ENCODE measurements around the gene RPL36A. TPM values are rescaled to one million over a fixed set of nuclear protein-coding genes. Genes with fewer than 3 reads are reported as not detected.
A peak's percentile ranks its signal among the peaks of the same experiment; 100 is the strongest.

Gene RPL36A
- total and polyA plus RNA-seq, 9 of the 15 experiments (the other 6 are each of a cell fraction or from before 2014, with no cell fraction given): 412 to 4,539 (median 3,209) TPM

DNA sequence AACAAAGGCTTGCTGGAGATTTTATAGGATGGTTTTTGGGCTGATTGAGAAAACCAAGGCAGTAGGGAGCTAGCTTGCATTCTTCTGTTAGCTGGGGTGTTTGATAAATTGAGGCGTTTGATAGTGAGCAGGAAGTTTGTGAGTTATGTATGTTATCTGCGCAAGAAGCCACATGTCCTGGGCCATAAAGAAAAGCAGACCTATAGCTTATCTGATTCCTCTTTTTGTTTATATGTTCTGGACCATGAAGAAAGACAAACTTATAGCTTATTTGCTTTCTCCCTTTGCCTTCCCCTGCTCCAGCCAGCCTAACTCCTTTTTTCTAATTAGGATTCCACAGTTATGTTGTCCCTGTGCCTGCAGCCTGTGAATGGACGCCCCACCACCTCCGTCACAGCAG, 26.4 kb downstream of the RPL36A start:
- intact Hi-C loops (cut with micrococcal nuclease): loop anchor here (5.0 kb wide), 2 partner anchors 45 to 180 kb away; no protein-coding TSS in a partner anchor
- 3% methylated on average over 4 of the region's 4 CpGs for WGBS (ENCODE audit: insufficient coverage, low coverage, missing lambda C conversion rate)
- TF ChIP-seq PTRF (tag; IDR thresholded peaks at IDR 0.05) (no peak), MEIS2 (IDR thresholded peaks at IDR 0.05; ENCODE audit: partially characterized antibody) (peak; percentile 27), CBFA2T3 (IDR thresholded peaks at IDR 0.05) (peak; percentile 31; the same call in 1 of the 2 replicates), SRSF9 (IDR thresholded peaks at IDR 0.05; ENCODE audit: borderline replicate concordance, low read depth, low read length) (no peak), NRF1 (conservative IDR thresholded peaks at IDR 0.05 in 1 of 2, IDR thresholded peaks at IDR 0.05 in 1 of 2) (peak; percentile 49 to 51; a peak in 3 of 4 replicates), ARID1B (IDR thresholded peaks at IDR 0.05) (peak; percentile 40; the same call in 1 of the 2 replicates)

More for the DNA sequence above, 26.4 kb downstream of the RPL36A start:
- no TSS peak for BruUV-seq (replicated peaks)
- H3K4me3 ChIP-seq: no peak overlapping the region
- peaks cover 8 to 17% of the 10 kb centered on the region in 2 experiments; a peak in 4 of 5 replicates for H3K4me1 ChIP-seq (replicated peaks in 1 of 2; ENCODE audit: control insufficient read depth in 2 of 2, insufficient read depth in 2 of 2, low read length in 2 of 2)
- POLR2A ChIA-PET: interaction anchor here (0.6 to 1.1 kb wide), 5 partner anchors 10 to 1556 kb away, joined by 3 to 4 read pairs (median 3); partner anchors contain the start of genes RPL36A and TIMM8A
- peak; percentile 38; the same call in 2 of the 3 replicates for ATAC-seq
- no peak for FAIRE-seq
- no peaks in the 10 kb centered on the region; the same call in 2 of the 3 replicates for H3K79me2 ChIP-seq (ENCODE audit: control insufficient read depth, insufficient read depth, low read length)
- H3K9ac ChIP-seq (ENCODE audit: insufficient read depth in 1 of 2, low read depth in 2 of 2, low read length in 2 of 2): no peak overlapping the region; a peak in 1 of 4 replicates
- no peak overlapping the region for H3K27ac ChIP-seq (ENCODE audit: extremely low read depth, low read depth, low read length)
- CTCF ChIA-PET (ENCODE audit: low intra/inter-chr PET ratio): no interaction called here
- H2AFZ ChIP-seq (ENCODE audit: low read depth, low read length): peak overlapping the region; percentile 65
- peak overlapping the region; percentile 32 for H3K4me2 ChIP-seq (ENCODE audit: insufficient read depth, low read length)
- no peaks in the 10 kb centered on the region; a peak in 1 of 5 replicates for H3K27me3 ChIP-seq (ENCODE audit: control insufficient read depth in 2 of 2, insufficient read depth in 2 of 2, low read length in 2 of 2)
- H4K20me1 ChIP-seq (replicated peaks; ENCODE audit: control insufficient read depth, insufficient read depth, low read length): no peaks in the 10 kb centered on the region; the same call in 1 of the 2 replicates
- peak in 1 of 4 experiments; percentile 12 for DNase-seq (ENCODE audit: extremely low read depth in 1 of 4, low spot score in 3 of 4)
- H3K9me3 ChIP-seq (replicated peaks; ENCODE audit: control insufficient read depth, insufficient read depth, low read depth, low read length): no peaks in the 10 kb centered on the region
- peaks cover 15% of the 10 kb centered on the region; the same call in 1 of the 3 replicates for H3K36me3 ChIP-seq (ENCODE audit: control insufficient read depth, insufficient read depth, low read length)
- H3K9me1 ChIP-seq (ENCODE audit: control insufficient read depth, insufficient read depth, low read length): no peaks in the 10 kb centered on the region
- in situ Hi-C loops (cut with MboI): no loop called here

Data from K562 (cell line).